CD4-positive, alpha-beta T cell (primary cell): ENCODE measurements around the gene FAM229B. TPM values are rescaled to one million over a fixed set of nuclear protein-coding genes. Genes with fewer than 3 reads are reported as not detected.

ENCODE experiments used
- ATAC-seq: fragments of 200-7000 bp; cut with Tn5 transposase; one replicate; pipeline ENCODE4 v1.10.0; 2022; ENCODE audit warnings: mild to moderate bottlenecking; ENCODE audit not compliant: poor library complexity
- CTCF ChIA-PET: fragments of 350-600 bp; sonication (Branson Sonifier 250); formaldehyde crosslinking; loops from one replicate; lab custom pipeline; 2021; ENCODE audit warnings: antibody characterized with exemption, inconsistent platforms; lab: Charles Lee
- POLR2A ChIA-PET: fragments of 350-600 bp; sonication (Branson Sonifier 250); formaldehyde crosslinking; loops from one replicate; lab custom pipeline; 2021; ENCODE audit warnings: antibody characterized with exemption, inconsistent platforms; lab: Charles Lee
- DNase-seq, 14 experiments: peaks; one replicate each; pipeline ENCODE4 v3.0.0-alpha.2; 2013 to 2020; ENCODE audit warnings: mixed read lengths in 2 of 14
- H3K27ac ChIP-seq, 2 donors: one replicate each; pipeline versions ENCODE4 v1.5.1 to v1.7.0; 2013; ENCODE audit warnings: low read length in 2 of 2, low read depth in 1 of 2, mild to moderate bottlenecking in 1 of 2
- H3K27me3 ChIP-seq, 2 experiments: 1 replicate in 1 of 2; 2 replicates in 1 of 2; pipeline versions ENCODE4 v1.6.1 to v1.7.0; 2013; ENCODE audit warnings: low read length in 2 of 2, control low read depth in 1 of 2, mild to moderate bottlenecking in 1 of 2, moderate library complexity in 1 of 2; ENCODE audit not compliant: insufficient read depth in 2 of 2, control insufficient read depth in 1 of 2
- H3K36me3 ChIP-seq: one replicate; pipeline ENCODE4 v1.6.1; 2013; ENCODE audit warnings: low read length, control low read depth; ENCODE audit not compliant: insufficient read depth
- H3K4me1 ChIP-seq: one replicate; pipeline ENCODE4 v1.6.1; 2013; ENCODE audit warnings: low read length, control low read depth; ENCODE audit not compliant: insufficient read depth
- H3K4me3 ChIP-seq: one replicate; pipeline ENCODE4 v1.5.1; 2013; ENCODE audit warnings: mild to moderate bottlenecking, low read length, moderate library complexity
- H3K9me3 ChIP-seq, 2 experiments: 1 replicate in 1 of 2; 2 replicates in 1 of 2; pipeline versions ENCODE4 v1.6.1 to v1.7.0; 2013; ENCODE audit warnings: low read length in 2 of 2, mild to moderate bottlenecking in 2 of 2, control low read depth in 1 of 2, moderate library complexity in 1 of 2; ENCODE audit not compliant: control insufficient read depth in 1 of 2, insufficient read depth in 1 of 2
- H3K27ac Mint-ChIP-seq: one replicate; pipeline ENCODE4 v1.8.0; 2020; ENCODE audit warnings: mixed read lengths
- H3K27me3 Mint-ChIP-seq: one replicate; pipeline ENCODE4 v1.8.0; 2021; ENCODE audit warnings: mixed read lengths
- H3K36me3 Mint-ChIP-seq: one replicate; pipeline ENCODE4 v1.8.0; 2021; ENCODE audit warnings: low read depth, mixed read lengths
- H3K4me1 Mint-ChIP-seq: one replicate; pipeline ENCODE4 v1.8.0; 2021; ENCODE audit warnings: low read depth, mixed read lengths
- H3K4me3 Mint-ChIP-seq: one replicate; pipeline ENCODE4 v1.8.0; 2020; ENCODE audit warnings: mild to moderate bottlenecking, mixed read lengths
- H3K9me3 Mint-ChIP-seq: one replicate; pipeline ENCODE4 v1.8.0; 2020; ENCODE audit warnings: mixed read lengths
- CTCF ChIP-seq: fragments of 200-600 bp; IDR thresholded peaks from one replicate; pipeline ENCODE4 v1.8.0; 2022; ENCODE audit warnings: antibody characterized with exemption, mild to moderate bottlenecking
- intact Hi-C, 2 experiments: fragments of 100-400 bp; cut with DNase I in 1 of 2; cut with micrococcal nuclease in 1 of 2; formaldehyde crosslinking; loops; one replicate each; pipeline versions ENCODE4 v1.15.1 to v1.9.0; 2023 to 2025; cut with DNase I, micrococcal nuclease
- total RNA-seq, 174 experiments: library from RNA in 2 of 174; stranded (reverse) in 2 of 174; gene quantifications; one replicate each; pipeline ENCODE4 v1.2.3 and lab custom pipeline; 2021 to 2026

The FAM229B gene
- total RNA-seq, 2 experiments from 2014 or later = 3.6 to 4.4 TPM

- no peak overlapping the region for H3K27ac ChIP-seq
- H3K4me3 ChIP-seq = no peak overlapping the region
- peaks cover 2% of the 10 kb centered on the region for H3K4me1 ChIP-seq
- ATAC-seq = no peak
- no peak for TF ChIP-seq CTCF
- Mint-ChIP-seq H3K36me3 (peaks cover 76% of the 10 kb centered on the region), H3K4me1 (peaks cover 11% of the 10 kb centered on the region), H3K27me3 (no peaks in the 10 kb centered on the region), H3K4me3 (no peak overlapping the region), H3K27ac (no peak overlapping the region), H3K9me3 (no peaks in the 10 kb centered on the region)
- DNase-seq = no peak
- H3K36me3 ChIP-seq = peaks cover 53% of the 10 kb centered on the region
- H3K27me3 ChIP-seq = no peaks in the 10 kb centered on the region
- no peaks in the 10 kb centered on the region for H3K9me3 ChIP-seq
- intact Hi-C loops = loop anchor here in 1 of 2 experiments (10.0 kb wide), 1 partner anchor 1897 kb away; the partner anchor contains the start of gene CDC40
- POLR2A ChIA-PET = no interaction called here
- CTCF ChIA-PET = interaction anchor here (1.4 to 1.6 kb wide), 2 partner anchors 9 to 10 kb away, joined by 3 read pairs; no protein-coding TSS in a partner anchor
Observed at GRCh38 chr6:112081569-112081968, 5.8 kb upstream of the FAM229B start.

GRCh38 chr6:112085286-112086065 lies 1.9 kb upstream of the FAM229B start:
- CTCF ChIA-PET = interaction anchor here (1.1 to 2.2 kb wide), 3 partner anchors 10 to 78 kb away, joined by 4 to 16 read pairs (median 4); no protein-coding TSS in a partner anchor
- POLR2A ChIA-PET = interaction anchor here (0.6 kb wide), 1 partner anchor 27 kb away, joined by 3 read pairs; no protein-coding TSS in a partner anchor
- DNase-seq = no peak
- Mint-ChIP-seq H3K36me3 (peaks cover 45% of the 10 kb centered on the region), H3K27ac (no peak overlapping the region), H3K4me3 (peak overlapping the region; percentile 77), H3K4me1 (peaks cover 11% of the 10 kb centered on the region), H3K27me3 (peaks cover 15% of the 10 kb centered on the region), H3K9me3 (no peaks in the 10 kb centered on the region)
- Histone ChIP-seq H3K9me3 (no peaks in the 10 kb centered on the region), H3K27me3 (peaks cover 0 to 6% of the 10 kb centered on the region in 2 experiments), H3K4me1 (peaks cover 3% of the 10 kb centered on the region), H3K4me3 (no peak overlapping the region), H3K36me3 (peaks cover 25% of the 10 kb centered on the region), H3K27ac (no peak overlapping the region)
- intact Hi-C loops = loop anchor here (2.0 to 10.0 kb wide), 6 partner anchors 75 to 1901 kb away; partner anchors contain the start of genes CDC40 (in 1 of the 2) and REV3L (in 1 of the 2)
- no peak for TF ChIP-seq CTCF
- ATAC-seq = no peak

GRCh38 chr6:112086744-112087135 lies 651 bp upstream of the FAM229B start:
- Mint-ChIP-seq H3K36me3 (peaks cover 39% of the 10 kb centered on the region), H3K27me3 (peaks cover 22% of the 10 kb centered on the region), H3K4me3 (no peak overlapping the region), H3K9me3 (no peaks in the 10 kb centered on the region), H3K4me1 (peaks cover 11% of the 10 kb centered on the region), H3K27ac (no peak overlapping the region)
- peaks cover 18% of the 10 kb centered on the region for H3K36me3 ChIP-seq
- H3K27ac ChIP-seq = peak overlapping the region; percentile 60 to 84
- peak; percentile 22 for TF ChIP-seq CTCF
- H3K27me3 ChIP-seq = peaks cover 0 to 6% of the 10 kb centered on the region in 2 experiments
- ChIA-PET POLR2A (interaction anchor here (0.8 to 1.8 kb wide), 15 partner anchors 10 to 1273 kb away, joined by 3 to 11 read pairs (median 5); partner anchors contain the start of genes CDK19, GTF3C6, REV3L and TRAF3IP2), CTCF (interaction anchor here (1.1 to 2.2 kb wide), 7 partner anchors 12 to 828 kb away, joined by 3 to 16 read pairs (median 4); a partner anchor contains a TSS)
- DNase-seq (peak in 3 of 14 experiments; percentile 19 to 48 (median 44)), ATAC-seq (peak; percentile 5)
- no peaks in the 10 kb centered on the region for H3K9me3 ChIP-seq
- intact Hi-C loops = loop anchor here (1.0 to 10.0 kb wide), 6 partner anchors 43 to 1902 kb away; partner anchors contain the start of genes CDC40 (in 1 of the 2) and REV3L (in 1 of the 2)
- H3K4me1 ChIP-seq = peaks cover 3% of the 10 kb centered on the region
- peak overlapping the region; percentile 88 for H3K4me3 ChIP-seq
